HG02973 (cell line): ENCODE measurements around the gene ATMIN.

Experiments
- ATAC-seq: cut with Tn5 transposase; IDR thresholded peaks from one replicate; pipeline ENCODE4 v1.9.1; 2021; ENCODE audit warnings: moderate library complexity; ENCODE audit not compliant: unreplicated experiment

ATMIN gene, protein sequence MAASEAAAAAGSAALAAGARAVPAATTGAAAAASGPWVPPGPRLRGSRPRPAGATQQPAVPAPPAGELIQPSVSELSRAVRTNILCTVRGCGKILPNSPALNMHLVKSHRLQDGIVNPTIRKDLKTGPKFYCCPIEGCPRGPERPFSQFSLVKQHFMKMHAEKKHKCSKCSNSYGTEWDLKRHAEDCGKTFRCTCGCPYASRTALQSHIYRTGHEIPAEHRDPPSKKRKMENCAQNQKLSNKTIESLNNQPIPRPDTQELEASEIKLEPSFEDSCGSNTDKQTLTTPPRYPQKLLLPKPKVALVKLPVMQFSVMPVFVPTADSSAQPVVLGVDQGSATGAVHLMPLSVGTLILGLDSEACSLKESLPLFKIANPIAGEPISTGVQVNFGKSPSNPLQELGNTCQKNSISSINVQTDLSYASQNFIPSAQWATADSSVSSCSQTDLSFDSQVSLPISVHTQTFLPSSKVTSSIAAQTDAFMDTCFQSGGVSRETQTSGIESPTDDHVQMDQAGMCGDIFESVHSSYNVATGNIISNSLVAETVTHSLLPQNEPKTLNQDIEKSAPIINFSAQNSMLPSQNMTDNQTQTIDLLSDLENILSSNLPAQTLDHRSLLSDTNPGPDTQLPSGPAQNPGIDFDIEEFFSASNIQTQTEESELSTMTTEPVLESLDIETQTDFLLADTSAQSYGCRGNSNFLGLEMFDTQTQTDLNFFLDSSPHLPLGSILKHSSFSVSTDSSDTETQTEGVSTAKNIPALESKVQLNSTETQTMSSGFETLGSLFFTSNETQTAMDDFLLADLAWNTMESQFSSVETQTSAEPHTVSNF

DNA sequence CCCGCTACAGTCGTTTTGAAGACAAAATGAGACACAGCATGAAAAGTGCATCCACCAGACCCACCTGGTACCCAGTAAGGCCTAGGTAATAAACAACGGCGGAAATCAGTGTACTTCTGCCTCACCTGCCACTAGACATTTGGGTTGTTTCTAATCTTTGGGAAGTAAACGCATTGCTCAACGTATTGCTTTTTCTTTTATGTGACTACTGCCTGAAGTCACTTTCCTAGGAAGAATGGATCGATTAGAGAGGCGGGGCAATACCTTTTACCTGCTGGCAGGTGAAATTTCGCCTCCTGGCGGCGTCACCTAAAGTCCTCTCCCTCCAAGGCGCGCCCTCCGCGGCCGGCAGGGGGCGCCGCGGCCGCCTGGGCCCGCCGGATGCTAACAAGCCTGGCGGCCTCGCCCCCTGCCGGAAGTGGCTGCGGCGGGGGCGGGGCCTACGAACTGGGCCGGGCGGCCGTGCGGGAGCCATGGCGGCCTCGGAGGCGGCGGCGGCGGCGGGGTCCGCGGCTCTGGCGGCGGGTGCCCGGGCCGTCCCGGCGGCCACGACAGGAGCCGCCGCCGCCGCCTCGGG is at the start of gene ATMIN:
TSS of gene ATMIN (plus strand) at position 445 of the 577 bp plus-strand sequence. CDS start at position 474, 29 bp downstream.
- peak; percentile 89 for ATAC-seq

DNA sequence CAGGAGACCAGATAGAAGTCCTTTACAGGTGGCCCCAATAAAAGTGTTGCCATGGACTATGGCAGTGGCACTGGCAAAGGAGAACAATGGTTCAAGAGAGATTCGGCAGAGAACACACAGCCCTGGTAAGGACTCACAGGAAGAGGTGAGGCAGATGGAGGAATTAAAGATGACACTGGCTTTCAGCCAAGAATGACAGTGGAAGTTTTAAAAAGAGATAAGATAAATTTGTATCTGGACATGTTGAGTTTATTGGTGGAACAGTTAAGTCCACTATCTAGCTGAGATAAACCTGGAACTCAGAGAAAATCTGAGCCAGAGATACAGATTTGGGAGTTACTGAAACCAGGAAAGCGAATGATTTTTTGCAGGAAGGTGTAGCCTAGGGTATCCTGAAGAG is 49.1 kb upstream of the ATMIN start:
- ATAC-seq: no peak

DNA sequence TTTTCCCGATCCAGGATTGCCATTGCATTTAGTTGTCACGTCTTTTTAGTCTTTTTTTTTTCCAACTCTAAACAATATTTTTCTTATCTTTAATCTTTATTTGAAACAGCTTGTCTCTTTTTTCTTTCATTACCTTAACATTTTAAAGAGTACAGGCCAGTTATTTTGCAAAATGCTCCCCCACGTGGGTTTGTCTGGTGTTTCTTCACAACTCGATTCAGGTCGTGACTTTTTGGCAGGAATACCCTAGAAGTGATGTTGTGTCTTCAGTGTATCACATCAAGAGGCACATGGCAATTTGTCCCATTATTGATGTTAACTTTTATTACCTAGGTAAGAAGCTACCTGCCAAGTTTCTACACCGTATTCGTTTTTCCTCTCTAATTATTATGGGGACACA is 46.9 kb upstream of the ATMIN start:
- ATAC-seq: no peak

DNA sequence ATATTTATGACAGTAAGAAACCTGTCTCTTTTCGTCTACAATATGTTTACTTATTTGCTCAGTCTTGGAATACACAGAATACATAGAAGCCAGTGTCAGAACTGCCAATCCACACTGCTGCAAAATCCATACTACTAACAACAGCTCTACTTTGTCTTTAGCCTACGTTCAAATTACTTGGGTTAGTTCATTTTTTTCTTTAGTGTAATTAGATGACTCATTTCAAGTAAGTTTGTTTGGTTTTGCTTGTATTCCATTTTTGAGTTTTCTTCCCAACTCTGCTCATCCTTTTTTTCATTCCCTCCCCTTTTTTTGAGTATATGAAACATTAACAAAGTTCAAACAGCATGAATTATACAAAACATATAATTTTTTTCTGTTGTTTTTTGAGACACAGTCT is 45.8 kb upstream of the ATMIN start:
- no peak for ATAC-seq

DNA sequence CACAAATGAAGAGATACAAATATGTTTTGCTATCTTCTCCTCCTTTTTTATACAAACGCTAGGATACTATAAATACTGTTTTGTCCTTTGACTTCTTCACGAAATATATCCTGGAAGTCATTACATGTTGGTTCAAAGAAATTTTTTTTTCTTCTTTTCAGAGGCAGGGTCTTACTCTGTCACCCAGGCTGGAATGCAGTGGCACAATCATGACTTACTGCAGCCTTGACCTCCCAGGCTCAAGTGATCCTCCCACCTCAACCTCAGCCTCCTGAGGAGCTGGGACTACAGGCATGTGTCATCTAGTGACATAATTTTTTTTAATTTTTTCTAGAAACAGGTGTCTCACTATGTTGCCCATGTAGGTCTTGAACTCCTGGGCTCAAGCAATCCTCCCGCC is 45.1 kb upstream of the ATMIN start:
- no peak for ATAC-seq

DNA sequence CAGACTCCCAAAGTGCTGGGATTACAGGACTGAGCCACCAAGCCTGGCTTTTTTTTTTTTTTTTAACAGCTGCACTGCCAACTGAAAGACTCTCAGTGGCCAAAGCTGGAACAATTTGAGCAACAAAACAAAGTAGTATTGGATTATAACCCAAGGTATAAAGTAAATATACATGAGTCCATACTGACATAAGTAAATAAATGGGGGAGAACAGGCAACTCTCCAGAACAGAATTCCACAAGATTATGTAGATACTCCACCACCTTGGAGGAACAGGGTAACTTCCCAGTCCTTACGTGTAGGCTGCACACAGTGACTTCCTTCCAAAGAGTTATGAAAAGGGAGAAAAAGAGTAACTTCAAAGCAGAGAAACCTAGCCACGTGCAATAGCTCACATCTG is 44.7 kb upstream of the ATMIN start:
- ATAC-seq: no peak

DNA sequence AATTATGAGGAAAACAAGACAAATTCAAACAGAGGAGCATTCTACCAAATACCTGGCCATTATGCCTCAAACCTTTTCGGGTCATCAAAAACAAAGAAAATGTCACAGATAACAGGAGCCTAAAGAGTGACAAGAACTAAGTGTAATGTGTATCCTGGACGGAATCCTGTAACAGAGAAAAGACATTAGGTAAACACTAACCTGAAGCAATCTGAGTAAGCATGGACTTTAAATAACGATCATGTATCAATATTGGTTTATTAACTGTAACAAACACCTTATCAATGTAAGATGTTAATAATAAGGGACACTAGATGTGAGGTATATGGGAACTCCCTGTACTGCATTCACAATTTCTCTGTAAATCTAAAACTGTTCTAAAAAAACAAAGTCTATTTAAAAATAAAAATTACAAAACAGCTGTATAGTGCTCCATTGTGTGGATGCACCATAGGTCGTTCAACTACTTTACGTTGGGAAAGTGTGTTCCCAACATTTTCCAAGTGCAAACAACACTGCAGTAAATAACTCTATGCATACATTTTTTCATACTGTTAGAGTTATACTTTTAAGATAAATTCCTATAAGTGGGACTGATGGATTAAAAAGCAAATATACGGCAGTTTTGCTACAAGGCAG is 43.7 kb upstream of the ATMIN start:
- ATAC-seq: no peak

DNA sequence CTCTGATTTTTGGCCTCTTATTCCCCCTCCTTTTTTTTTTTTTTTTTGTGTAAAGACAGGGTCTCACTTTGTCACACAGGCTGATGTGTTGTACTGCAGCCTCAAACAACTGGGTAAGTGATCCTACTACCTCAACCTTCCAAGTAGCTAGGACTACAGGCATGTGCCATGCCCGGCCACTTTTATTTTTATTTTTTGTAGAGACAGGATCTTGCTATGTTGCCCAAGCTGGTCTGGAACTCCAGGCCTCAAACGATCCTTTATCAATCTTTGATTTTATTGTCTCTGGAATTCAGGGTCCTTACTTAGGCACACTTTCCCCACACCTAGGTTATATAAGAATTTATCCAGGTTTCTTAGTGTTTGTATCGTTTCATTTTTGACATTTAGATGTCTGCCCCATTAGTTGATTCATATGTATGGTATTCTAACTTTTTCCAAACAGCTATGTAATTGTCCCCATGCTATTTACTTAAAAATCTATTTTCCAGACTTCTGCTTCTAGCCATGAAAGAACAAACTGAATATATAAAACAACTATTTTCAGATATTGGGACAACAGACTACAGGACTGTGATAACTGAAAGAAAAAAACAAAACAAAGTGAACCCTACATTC is 42.9 kb upstream of the ATMIN start:
- no peak for ATAC-seq

DNA sequence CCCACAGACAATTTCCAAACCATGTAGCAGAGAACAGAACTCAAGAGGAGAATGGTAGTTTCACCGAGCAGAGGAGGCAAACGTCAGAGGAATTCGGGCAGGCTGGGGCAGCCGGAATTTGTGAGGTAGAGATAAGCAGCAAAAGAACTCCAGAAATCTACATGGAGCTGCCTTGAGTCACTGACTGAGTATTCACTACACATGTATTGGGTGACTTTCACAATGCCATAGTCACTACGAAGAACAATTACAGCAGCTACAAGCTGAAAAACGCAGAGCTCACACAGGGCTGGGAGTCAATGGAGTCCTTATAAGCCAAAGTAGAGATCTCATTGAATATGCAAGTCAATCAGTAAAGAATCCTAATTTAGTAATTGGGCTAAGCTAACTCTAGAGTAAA is 42.3 kb upstream of the ATMIN start:
- no peak for ATAC-seq

DNA sequence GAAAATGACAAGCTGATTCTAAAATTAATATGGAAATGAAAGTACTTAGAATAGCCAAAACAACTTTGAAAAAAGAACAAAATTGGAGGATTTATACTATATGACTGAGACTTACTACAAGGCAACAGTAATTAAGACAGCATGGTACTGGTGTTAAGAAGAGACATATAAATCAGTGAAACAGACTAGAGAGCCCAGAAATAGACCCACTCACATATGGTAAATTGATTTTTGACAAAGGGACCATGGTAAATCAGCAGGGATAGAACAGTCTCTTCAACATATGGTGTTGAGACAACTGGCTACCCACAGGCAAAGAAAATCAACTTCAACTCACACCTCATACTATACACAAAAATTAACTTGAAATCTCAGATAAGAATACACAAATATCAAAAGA is 41.8 kb upstream of the ATMIN start:
- no peak for ATAC-seq

DNA sequence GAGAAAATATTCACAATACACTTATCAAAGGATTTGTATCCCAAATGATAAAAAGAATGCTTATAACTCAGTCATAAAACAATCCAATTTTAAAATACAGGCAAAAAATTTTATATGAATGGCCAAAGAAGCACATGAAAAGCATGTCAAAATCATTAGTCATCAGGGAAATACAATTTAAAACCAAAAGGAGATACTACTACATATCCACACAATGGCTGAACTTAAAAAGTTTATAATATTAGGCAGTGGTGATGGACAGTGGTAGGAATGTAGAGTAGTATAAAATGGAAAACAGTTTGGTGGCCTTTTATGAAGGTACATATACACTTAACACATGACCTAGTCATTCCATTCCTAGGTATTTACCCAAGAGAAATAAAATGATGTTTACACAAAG is 41.2 kb upstream of the ATMIN start:
- no peak for ATAC-seq

DNA sequence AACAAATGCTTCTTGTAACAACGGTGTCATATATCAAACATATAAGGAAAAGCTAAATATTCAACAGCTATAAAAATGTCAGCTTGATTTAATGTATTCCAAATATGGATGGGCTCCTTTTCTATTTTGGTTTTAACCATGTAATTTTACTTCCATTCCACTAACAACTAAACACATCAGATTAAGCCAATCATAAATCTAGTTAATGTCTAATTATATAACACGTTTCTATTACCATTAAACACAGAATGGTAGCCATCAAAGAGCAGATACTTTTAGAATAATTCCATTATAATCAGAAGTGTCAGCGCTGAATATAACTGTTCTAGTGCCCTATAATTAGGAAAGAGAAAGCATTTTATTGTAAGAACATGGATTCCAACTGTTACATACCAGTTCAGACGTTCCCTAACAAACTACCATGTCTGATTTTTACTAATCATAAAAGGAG is 38.9 kb upstream of the ATMIN start:
- ATAC-seq: peak; percentile 6

DNA sequence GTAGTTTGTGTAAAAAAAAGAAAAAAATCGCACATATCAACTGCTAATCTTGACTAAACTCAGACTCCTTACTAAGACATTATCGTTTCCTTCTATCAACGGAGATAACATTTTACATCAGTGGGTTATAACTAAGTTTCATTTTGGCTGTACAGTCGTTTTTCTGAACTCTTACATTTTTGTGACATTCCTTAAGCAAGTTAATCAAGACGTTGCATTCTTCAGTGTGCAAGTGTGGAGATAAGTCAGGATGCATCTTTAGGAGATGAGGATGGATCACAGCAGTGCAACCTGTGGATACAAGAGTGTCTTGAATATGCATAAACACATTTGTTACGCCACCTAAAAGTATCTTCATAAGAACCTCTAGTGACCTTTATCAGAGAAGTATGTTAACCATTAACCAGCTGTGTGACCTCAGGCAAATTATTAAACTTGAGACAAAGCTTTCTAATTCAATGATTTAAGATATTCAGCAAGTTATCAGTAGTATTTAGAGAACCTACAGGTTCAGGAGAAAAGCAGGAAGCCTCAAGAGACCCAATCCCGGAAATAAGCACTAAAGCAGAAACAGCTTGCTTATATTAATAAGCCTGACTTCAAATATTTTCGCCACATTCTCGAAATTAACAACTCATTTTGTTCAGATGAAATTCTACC is 38.4 kb upstream of the ATMIN start:
- peak; percentile 51 for ATAC-seq

DNA sequence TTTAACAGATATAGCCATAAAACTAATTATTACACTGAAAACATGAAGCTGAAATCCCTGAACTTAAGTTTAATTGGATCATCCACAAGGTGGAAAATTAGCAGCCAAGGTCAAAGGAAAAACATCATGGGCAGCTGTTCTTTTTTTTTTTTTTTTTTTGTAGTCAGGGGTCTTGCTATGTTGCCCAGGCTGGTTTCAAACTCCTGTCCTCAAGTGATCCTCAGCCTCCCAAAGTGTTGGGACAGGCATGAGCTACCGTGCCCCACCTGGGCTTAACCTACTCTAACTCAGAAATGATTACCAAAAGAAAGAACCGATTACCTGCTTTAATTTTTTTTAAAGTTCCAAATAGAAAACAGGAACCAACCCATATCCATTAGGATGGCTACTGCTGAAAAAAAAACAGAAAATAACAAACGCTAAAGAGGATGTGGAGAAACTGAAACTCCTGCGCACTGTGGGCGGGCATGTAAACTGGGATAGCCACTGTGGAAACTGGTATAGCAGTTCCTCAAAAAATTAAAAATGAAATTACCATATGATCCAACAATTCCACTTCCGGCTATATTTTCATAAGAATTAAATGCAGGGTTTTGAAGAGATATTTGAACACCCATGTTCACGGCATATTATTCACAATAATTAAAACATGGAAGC is 37.5 kb upstream of the ATMIN start:
- ATAC-seq: no peak

DNA sequence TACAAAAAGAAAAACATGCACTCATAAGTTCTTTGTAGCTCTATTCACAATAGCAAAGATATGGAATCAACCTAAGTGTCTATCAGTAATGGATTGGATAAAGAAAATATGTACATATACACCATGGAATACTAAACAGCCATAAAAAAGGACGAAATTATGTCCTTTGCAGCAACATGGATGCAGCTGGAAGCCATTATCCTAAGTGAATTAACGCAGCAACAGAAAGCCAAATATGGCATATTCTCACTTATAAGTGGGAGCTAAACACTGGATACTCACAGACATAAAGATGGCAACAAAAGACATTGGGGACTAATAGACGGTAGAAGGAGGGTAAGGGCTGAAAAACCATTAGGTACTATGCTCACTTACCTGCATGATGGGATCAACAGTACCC is 34.8 kb upstream of the ATMIN start:
- ATAC-seq: no peak

DNA sequence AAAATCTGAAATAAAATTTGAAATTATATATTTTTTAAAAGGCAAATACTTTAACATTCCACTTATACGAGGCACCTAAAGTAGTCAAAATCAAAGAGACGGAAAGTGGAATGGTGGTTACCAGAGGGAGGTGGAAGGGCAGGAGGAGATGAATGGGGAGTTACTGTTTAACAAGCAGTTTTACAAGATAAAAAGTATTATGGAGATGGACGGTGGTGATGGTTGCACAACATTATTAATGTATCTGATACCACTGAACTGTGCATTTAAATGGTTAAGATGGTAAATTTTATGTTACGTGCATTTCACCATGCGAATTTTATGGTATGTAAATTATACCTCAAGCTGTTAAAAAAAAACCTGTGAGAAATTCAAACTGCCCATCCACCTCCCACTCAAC is 34.3 kb upstream of the ATMIN start:
- ATAC-seq: no peak

DNA sequence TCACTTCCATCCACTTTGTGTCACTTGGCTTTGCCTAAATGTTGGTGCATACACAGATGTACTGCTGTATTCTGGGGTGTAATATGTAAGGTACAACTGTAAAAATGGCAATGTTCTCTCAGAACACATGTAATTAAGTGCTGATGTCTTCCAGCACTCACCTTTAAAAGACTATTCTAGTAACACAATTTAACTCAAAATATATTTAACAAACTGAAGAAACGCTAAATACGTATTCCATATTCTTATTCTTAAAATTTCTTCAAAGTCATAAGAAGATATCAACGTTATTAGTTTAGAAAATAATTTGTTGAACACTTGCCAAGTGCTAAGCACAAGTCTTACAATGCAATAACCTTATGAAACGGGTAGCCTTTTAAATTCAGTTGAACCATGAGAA is 32.6 kb upstream of the ATMIN start:
- ATAC-seq: no peak

DNA sequence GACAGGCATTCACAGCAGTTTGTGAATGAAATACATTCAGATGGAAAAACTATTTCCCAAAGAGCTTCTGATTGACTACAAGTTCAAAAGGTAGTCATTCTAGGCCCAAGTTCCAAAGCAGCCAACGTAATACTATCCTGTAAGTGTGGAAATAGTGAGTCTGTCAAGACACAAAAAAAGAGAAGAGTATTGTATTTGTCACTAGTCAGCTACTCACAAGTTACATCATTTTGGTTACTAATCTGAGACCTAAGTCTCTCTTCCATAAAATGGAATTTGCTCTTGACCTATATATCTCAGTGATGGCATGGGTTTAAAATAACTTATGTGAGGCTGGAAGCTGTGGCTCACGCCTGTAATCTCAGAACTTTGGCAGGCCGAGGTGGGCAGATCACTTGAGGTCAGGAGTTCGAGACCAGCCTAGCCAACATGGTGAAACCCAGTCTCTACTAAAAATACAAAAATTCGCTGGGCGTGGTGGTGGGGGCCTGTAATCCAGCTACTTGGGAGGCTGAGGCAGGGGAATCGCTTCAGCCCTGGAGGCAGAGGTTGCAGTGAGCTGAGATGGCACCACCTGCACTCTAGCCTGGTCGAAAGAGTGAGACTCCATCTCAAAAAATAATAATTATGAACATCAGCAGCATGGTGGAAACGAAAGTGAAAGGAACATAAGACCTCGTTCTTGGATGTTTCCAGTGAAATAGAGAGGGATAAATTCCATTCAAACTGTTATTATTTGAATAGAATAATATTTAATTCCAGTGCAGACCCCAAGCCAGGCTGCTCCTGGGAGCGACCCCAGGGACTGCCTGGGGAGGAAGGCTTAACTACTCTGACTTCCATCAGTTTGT is 31.8 kb upstream of the ATMIN start:
- ATAC-seq: no peak
